Fibroblast of the conjunctiva (primary cell): Measurements from ENCODE around the gene ADGRL2.

Source experiments
- DNase-seq: peaks from one replicate; pipeline ENCODE4 v3.0.0-alpha.2; 2010; ENCODE audit warnings: low read depth

The ADGRL2 gene

GRCh38 chr1:81982523-81982922 lies 181.8 kb downstream of the ADGRL2 start:
- no peak for DNase-seq

GRCh38 chr1:81989524-81989923 lies 188.8 kb downstream of the ADGRL2 start:
- DNase-seq: no peak

- no peak for DNase-seq
Measured at GRCh38 chr1:81990241-81990640, 189.5 kb downstream of the ADGRL2 start.

- no peak for DNase-seq
Measured at GRCh38 chr1:81998165-81998564, 197.4 kb downstream of the ADGRL2 start.

- DNase-seq: no peak
Measured at GRCh38 chr1:81999364-81999763, 198.6 kb downstream of the ADGRL2 start.

- DNase-seq: no peak
Measured at GRCh38 chr1:82000221-82000620, 199.5 kb downstream of the ADGRL2 start.

- no peak for DNase-seq
Measured at GRCh38 chr1:82001345-82001744, 200.6 kb downstream of the ADGRL2 start.

- no peak for DNase-seq
Measured at GRCh38 chr1:82007804-82008203, 207.1 kb downstream of the ADGRL2 start.

GRCh38 chr1:82013702-82014101 lies 213.0 kb downstream of the ADGRL2 start:
- DNase-seq: no peak

GRCh38 chr1:82015444-82015843 lies 214.7 kb downstream of the ADGRL2 start:
- DNase-seq: no peak

- DNase-seq: no peak
Measured at GRCh38 chr1:82018319-82018718, 217.6 kb downstream of the ADGRL2 start.

GRCh38 chr1:82019508-82019907 lies 218.8 kb downstream of the ADGRL2 start:
- no peak for DNase-seq

GRCh38 chr1:82030830-82031229 lies 230.1 kb downstream of the ADGRL2 start:
- DNase-seq: no peak

GRCh38 chr1:82032068-82032467 lies 231.3 kb downstream of the ADGRL2 start:
- no peak for DNase-seq

GRCh38 chr1:82034812-82035211 lies 234.1 kb downstream of the ADGRL2 start:
- DNase-seq: no peak
